ENCODE measurements around the gene TNNT1.
"Not testable (repeated sequence)": the region's sequence is repeated elsewhere in the genome, so short reads cannot be mapped to it uniquely, and the experiment has no call there.

TNNT1 gene
- total RNA-seq = 0 to 0.04 reads per million in 2 donors

- no peak for DNase-seq
Measured at GRCh38 chr19:55149078-55150003, at the start of gene TNNT1. Gene TNNT1, minus strand, starts transcription at chr19:55149206. Its CDS starts 2,049 bp downstream, at chr19:55147157.

- DNase-seq = no peak
Measured at GRCh38 chr19:55198651-55199050, 49.6 kb upstream of the TNNT1 start.

GRCh38 chr19:55197528-55197927, 48.5 kb upstream of the TNNT1 start:
- DNase-seq = no peak

- no peak for DNase-seq
Measured at GRCh38 chr19:55196803-55197202, 47.8 kb upstream of the TNNT1 start.

GRCh38 chr19:55193481-55193880, 44.5 kb upstream of the TNNT1 start:
- DNase-seq = no peak

GRCh38 chr19:55189403-55189835, 40.4 kb upstream of the TNNT1 start:
- no peak for DNase-seq

- DNase-seq = no peak
Measured at GRCh38 chr19:55188625-55189024, 39.6 kb upstream of the TNNT1 start.

GRCh38 chr19:55186080-55186479, 37.1 kb upstream of the TNNT1 start:
- no peak for DNase-seq

GRCh38 chr19:55181740-55182139, 32.7 kb upstream of the TNNT1 start:
- DNase-seq = no peak

- peak; percentile 39 for DNase-seq
Measured at GRCh38 chr19:55179606-55180484, 30.8 kb upstream of the TNNT1 start, which contains the start of gene SYT5. Gene SYT5, minus strand, starts transcription at chr19:55180289. Its CDS starts 1,248 bp downstream, at chr19:55179041.

- peak; percentile 97 for DNase-seq
Measured at GRCh38 chr19:55178781-55179599, 30.0 kb upstream of the TNNT1 start.

GRCh38 chr19:55176076-55176475, 27.1 kb upstream of the TNNT1 start:
- no peak for DNase-seq

- DNase-seq = no peak
Measured at GRCh38 chr19:55175117-55175867, 26.3 kb upstream of the TNNT1 start.

GRCh38 chr19:55174425-55175116, 25.6 kb upstream of the TNNT1 start:
- DNase-seq = no peak

GRCh38 chr19:55173714-55174409, 24.9 kb upstream of the TNNT1 start:
- DNase-seq = no peak

GRCh38 chr19:55173186-55173713, 24.2 kb upstream of the TNNT1 start:
- DNase-seq = no peak

GRCh38 chr19:55172741-55173140, 23.7 kb upstream of the TNNT1 start:
- no peak for DNase-seq

GRCh38 chr19:55172318-55172717, 23.3 kb upstream of the TNNT1 start:
- DNase-seq = not testable (repeated sequence)

GRCh38 chr19:55171440-55171839, 22.4 kb upstream of the TNNT1 start:
- no peak for DNase-seq

GRCh38 chr19:55169136-55169535, 20.1 kb upstream of the TNNT1 start:
- DNase-seq = no peak

Data from activated gamma-delta T cell (primary cell).